Measurements from ENCODE around the gene SYP. TPM values are rescaled to one million over a fixed set of nuclear protein-coding genes. Genes with fewer than 3 reads are reported as not detected.
A peak's percentile ranks its signal among the peaks of the same experiment; 100 is the strongest.

SYP gene
- total and polyA plus RNA-seq, 9 of the 15 experiments (the other 6 are each of a cell fraction or from before 2014, with no cell fraction given) = 0.48 to 5.1 (median 2.6) TPM

DNA sequence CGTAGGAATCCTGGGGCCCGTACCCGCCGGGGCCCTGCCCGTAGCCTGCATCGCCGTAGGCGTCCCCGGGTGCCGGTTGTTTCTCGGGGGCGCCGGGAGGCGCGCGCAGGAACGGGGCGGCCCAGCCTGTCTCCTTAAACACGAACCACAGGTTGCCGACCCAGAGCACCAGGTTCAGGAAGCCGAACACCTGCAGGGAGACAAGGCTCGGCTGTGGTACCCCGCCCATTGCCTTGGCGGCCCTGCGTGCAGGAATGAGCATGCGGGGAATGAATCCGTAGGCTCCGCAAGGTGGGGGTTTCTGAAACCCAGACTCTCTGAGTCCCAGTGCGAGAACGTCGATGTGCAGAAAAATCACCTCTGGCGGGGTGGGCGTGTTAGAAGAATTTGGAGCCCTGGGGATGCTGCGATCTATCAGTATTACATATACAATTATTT, 8.4 kb downstream of the SYP start:
- no peaks in the 10 kb centered on the region for H3K9me3 ChIP-seq (replicated peaks; ENCODE audit: control insufficient read depth, insufficient read depth, low read depth, low read length)
- peak overlapping the region; percentile 91 for H2AFZ ChIP-seq (ENCODE audit: low read depth, low read length)
- no peaks in the 10 kb centered on the region for H3K9me1 ChIP-seq (ENCODE audit: control insufficient read depth, insufficient read depth, low read length)
- H3K4me2 ChIP-seq (ENCODE audit: insufficient read depth, low read length) = peak overlapping the region; percentile 80
- POLR2A ChIA-PET = interaction anchor here (0.6 to 1.0 kb wide), 2 partner anchors 62 to 427 kb away, joined by 4 to 7 read pairs; no protein-coding TSS in a partner anchor
- H3K4me1 ChIP-seq (replicated peaks in 1 of 2; ENCODE audit: control insufficient read depth in 2 of 2, insufficient read depth in 2 of 2, low read length in 2 of 2) = peaks cover 35 to 46% of the 10 kb centered on the region in 2 experiments; a peak in 4 of 5 replicates
- in situ Hi-C loops (cut with MboI) (no loop called here), intact Hi-C loops (cut with micrococcal nuclease) (loop anchor here (2.0 to 5.0 kb wide), 2 partner anchors 44 to 91 kb away; no protein-coding TSS in a partner anchor)
- FAIRE-seq (no peak), DNase-seq (ENCODE audit: extremely low read depth in 1 of 4, low spot score in 3 of 4) (no peak), ATAC-seq (peak; percentile 11)
- peak overlapping the region; percentile 89 for H3K4me3 ChIP-seq
- H3K36me3 ChIP-seq (ENCODE audit: control insufficient read depth, insufficient read depth, low read length) = no peaks in the 10 kb centered on the region
- peak overlapping the region; percentile 78 for H3K27ac ChIP-seq (ENCODE audit: extremely low read depth, low read depth, low read length)
- CTCF ChIA-PET (ENCODE audit: low intra/inter-chr PET ratio) = no interaction called here
- BruUV-seq (replicated peaks) = TSS peak; percentile 88
- no peaks in the 10 kb centered on the region for H4K20me1 ChIP-seq (replicated peaks; ENCODE audit: control insufficient read depth, insufficient read depth, low read length)
- under 1% methylated on average over 30 of the region's 34 CpGs for WGBS (ENCODE audit: insufficient coverage, low coverage, missing lambda C conversion rate)
- H3K9ac ChIP-seq (ENCODE audit: insufficient read depth in 1 of 2, low read depth in 2 of 2, low read length in 2 of 2) = peak overlapping the region; percentile 81 to 98
- no peaks in the 10 kb centered on the region for H3K27me3 ChIP-seq (ENCODE audit: control insufficient read depth in 2 of 2, insufficient read depth in 2 of 2, low read length in 2 of 2)
- H3K79me2 ChIP-seq (ENCODE audit: control insufficient read depth, insufficient read depth, low read length) = peaks cover 18% of the 10 kb centered on the region; the same call in 2 of the 3 replicates
- TF ChIP-seq FIP1L1 (IDR thresholded peaks at IDR 0.05; ENCODE audit: low read depth, low read length, poor library complexity, severe bottlenecking) (peak; percentile 29), RBFOX2 (IDR thresholded peaks at IDR 0.05; ENCODE audit: low read depth, low read length) (peak; percentile 66), PHF8 (IDR thresholded peaks at IDR 0.05; ENCODE audit: borderline replicate concordance, low read length) (0 out of 2 replicates have a peak, but pooled peaks have one; percentile 81), RFX1 (IDR thresholded peaks at IDR 0.05) (no peak), MAZ (CRISPR knock-in tag; conservative IDR thresholded peaks at IDR 0.05 in 1 of 2, IDR thresholded peaks at IDR 0.05 in 1 of 2) (peak; percentile 22 to 64; a peak in 1 of 4 replicates), PHF20 (IDR thresholded peaks at IDR 0.05; ENCODE audit: partially characterized antibody) (peak; percentile 55), ERF (CRISPR knock-in tag; IDR thresholded peaks at IDR 0.05) (0 out of 2 replicates have a peak, but pooled peaks have one; percentile 65), HEY1 (CRISPR knock-in tag; IDR thresholded peaks at IDR 0.05; ENCODE audit: borderline replicate concordance) (no peak), KAT2B (IDR thresholded peaks at IDR 0.05; ENCODE audit: low read depth, low read length) (no peak), TBP (optimal IDR thresholded peaks at IDR 0.05; ENCODE audit: low read depth, low read length) (no peak), POLR2B (IDR thresholded peaks at IDR 0.05; ENCODE audit: low read depth, partially characterized antibody) (peak; percentile 7), L3MBTL2 (IDR thresholded peaks at IDR 0.05) (0 out of 2 replicates have a peak, but pooled peaks have one; percentile 10), RB1 (IDR thresholded peaks at IDR 0.05; ENCODE audit: low read depth) (peak; percentile 70; the same call in 1 of the 2 replicates), POLR2G (IDR thresholded peaks at IDR 0.05; ENCODE audit: low read depth, low read length) (peak; percentile 29)
- TF ChIP-seq, protein P1, sequence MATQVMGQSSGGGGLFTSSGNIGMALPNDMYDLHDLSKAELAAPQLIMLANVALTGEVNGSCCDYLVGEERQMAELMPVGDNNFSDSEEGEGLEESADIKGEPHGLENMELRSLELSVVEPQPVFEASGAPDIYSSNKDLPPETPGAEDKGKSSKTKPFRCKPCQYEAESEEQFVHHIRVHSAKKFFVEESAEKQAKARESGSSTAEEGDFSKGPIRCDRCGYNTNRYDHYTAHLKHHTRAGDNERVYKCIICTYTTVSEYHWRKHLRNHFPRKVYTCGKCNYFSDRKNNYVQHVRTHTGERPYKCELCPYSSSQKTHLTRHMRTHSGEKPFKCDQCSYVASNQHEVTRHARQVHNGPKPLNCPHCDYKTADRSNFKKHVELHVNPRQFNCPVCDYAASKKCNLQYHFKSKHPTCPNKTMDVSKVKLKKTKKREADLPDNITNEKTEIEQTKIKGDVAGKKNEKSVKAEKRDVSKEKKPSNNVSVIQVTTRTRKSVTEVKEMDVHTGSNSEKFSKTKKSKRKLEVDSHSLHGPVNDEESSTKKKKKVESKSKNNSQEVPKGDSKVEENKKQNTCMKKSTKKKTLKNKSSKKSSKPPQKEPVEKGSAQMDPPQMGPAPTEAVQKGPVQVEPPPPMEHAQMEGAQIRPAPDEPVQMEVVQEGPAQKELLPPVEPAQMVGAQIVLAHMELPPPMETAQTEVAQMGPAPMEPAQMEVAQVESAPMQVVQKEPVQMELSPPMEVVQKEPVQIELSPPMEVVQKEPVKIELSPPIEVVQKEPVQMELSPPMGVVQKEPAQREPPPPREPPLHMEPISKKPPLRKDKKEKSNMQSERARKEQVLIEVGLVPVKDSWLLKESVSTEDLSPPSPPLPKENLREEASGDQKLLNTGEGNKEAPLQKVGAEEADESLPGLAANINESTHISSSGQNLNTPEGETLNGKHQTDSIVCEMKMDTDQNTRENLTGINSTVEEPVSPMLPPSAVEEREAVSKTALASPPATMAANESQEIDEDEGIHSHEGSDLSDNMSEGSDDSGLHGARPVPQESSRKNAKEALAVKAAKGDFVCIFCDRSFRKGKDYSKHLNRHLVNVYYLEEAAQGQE (IDR thresholded peaks at IDR 0.05; ENCODE audit: borderline replicate concordance) = no peak; the same call in 1 of the 2 replicates
- TF ChIP-seq, protein P1 (CRISPR knock-in tag; IDR thresholded peaks at IDR 0.05; ENCODE audit: low read depth) = 0 out of 2 replicates have a peak, but pooled peaks have one; percentile 44
